HCT116 (cell line): Measurements from ENCODE around the gene SH3PXD2A. TPM values are rescaled to one million over a fixed set of nuclear protein-coding genes. Genes with fewer than 3 reads are reported as not detected.

Experiments used
- ATAC-seq: fragments of 200-7000 bp; cut with Tn5 transposase; 2 replicates; pipeline ENCODE4 v1.9.1; 2020; ENCODE audit warnings: mild to moderate bottlenecking, moderate library complexity
- BruUV-seq: library from RNA; stranded (reverse); fragments of 400-500 nt; replicated peaks from 2 replicates; lab custom pipeline; 2021; lab: Mats Ljungman, UMichigan
- CTCF ChIA-PET: fragments of 300-600 bp; sonication (Branson Sonifier 250); formaldehyde crosslinking; loops from one replicate; lab custom pipeline; 2021; ENCODE audit warnings: antibody characterized with exemption; lab: Charles Lee
- POLR2A ChIA-PET: fragments of 300-600, 350-600 bp; sonication (Branson Sonifier 250); formaldehyde crosslinking; loops from one replicate; lab custom pipeline; 2021; ENCODE audit warnings: antibody characterized with exemption; lab: Charles Lee
- RAD21 ChIA-PET, 2 experiments: fragments of 300-600 bp; sonication (Branson Sonifier 250); formaldehyde crosslinking; loops; one replicate each; lab custom pipeline; 2023; ENCODE audit warnings: low total read pairs in 2 of 2; ENCODE audit not compliant: uncharacterized antibody in 2 of 2, unreplicated experiment in 2 of 2, low non-redundant PET in 1 of 2; lab: Charles Lee
- DNase-seq: peaks from one replicate; pipeline ENCODE4 v3.0.0-alpha.2; 2010; ENCODE audit warnings: low read depth, low spot score
- H2AFZ ChIP-seq: fragments of 200-600 bp; shearing (Covaris generic), sonication (generic); 2 replicates; pipeline ENCODE4 v1.6.1; 2017; ENCODE audit warnings: low read depth, mixed run types, mixed read lengths, antibody characterized with exemption, low read length; ENCODE audit not compliant: poor library complexity, severe bottlenecking
- H3K27ac ChIP-seq: 2 replicates; pipeline ENCODE4 v1.5.1; 2012; ENCODE audit warnings: low read depth, low read length
- H3K27me3 ChIP-seq: fragments of 200-600 bp; sonication (generic); 2 replicates; pipeline ENCODE4 v1.6.1; 2016; ENCODE audit warnings: mixed run types, low read length, mixed read lengths; ENCODE audit not compliant: insufficient read depth
- H3K36me3 ChIP-seq, 2 experiments: fragments of 200-500 bp in 1 of 2; fragments of 200-600 bp in 1 of 2; sonication (Bioruptor generic) in 1 of 2; sonication (generic) in 1 of 2; 2 replicates each; pipeline versions ENCODE4 v1.5.1 to v1.6.1; 2014 to 2016; ENCODE audit warnings: low read length in 2 of 2, inconsistent platforms in 1 of 2, mixed read lengths in 1 of 2, mixed run types in 1 of 2; ENCODE audit not compliant: insufficient read depth in 2 of 2, control insufficient read depth in 1 of 2
- H3K4me1 ChIP-seq, 2 experiments: fragments of 200-600 bp in 1 of 2; sonication (generic) in 1 of 2; 2 replicates each; pipeline versions ENCODE4 v1.5.1 to v1.6.1; 2012 to 2017; ENCODE audit warnings: low read length in 2 of 2, inconsistent platforms in 1 of 2, mild to moderate bottlenecking in 1 of 2, mixed read lengths in 1 of 2, mixed run types in 1 of 2, moderate library complexity in 1 of 2; ENCODE audit not compliant: insufficient read depth in 2 of 2, control insufficient read depth in 1 of 2
- H3K4me2 ChIP-seq: fragments of 200-600 bp; sonication (generic); 2 replicates; pipeline ENCODE4 v1.6.1; 2017; ENCODE audit warnings: mixed run types, low read length, mixed read lengths
- H3K4me3 ChIP-seq, 2 experiments: fragments of 200-600 bp in 1 of 2; sonication (generic) in 1 of 2; replicated peaks in 1 of 2; 2 replicates each; pipeline ENCODE4 v1.5.1; 2011 to 2016; ENCODE audit warnings: low read length in 2 of 2, control low read depth in 1 of 2, low read depth in 1 of 2, mild to moderate bottlenecking in 1 of 2, mixed read lengths in 1 of 2, mixed run types in 1 of 2
- H3K79me2 ChIP-seq: fragments of 200-600 bp; sonication (generic); 2 replicates; pipeline ENCODE4 v1.6.1; 2017; ENCODE audit warnings: mild to moderate bottlenecking, mixed run types, low read length, moderate library complexity, mixed read lengths; ENCODE audit not compliant: insufficient read depth
- H3K9ac ChIP-seq: fragments of 200-600 bp; sonication (generic); 2 replicates; pipeline ENCODE4 v1.6.1; 2016; ENCODE audit warnings: low read length, mixed read lengths
- H3K9me2 ChIP-seq: fragments of 200-600 bp; sonication (generic), shearing (Covaris generic); 2 replicates; pipeline ENCODE4 v1.6.1; 2017; ENCODE audit warnings: mixed run types, mild to moderate bottlenecking, moderate library complexity; ENCODE audit not compliant: insufficient read depth
- H3K9me3 ChIP-seq, 2 experiments: fragments of 200-500 bp in 1 of 2; fragments of 200-600 bp in 1 of 2; sonication (Bioruptor generic) in 1 of 2; sonication (generic) in 1 of 2; 2 replicates each; pipeline ENCODE4 v1.6.1; 2014 to 2017; ENCODE audit warnings: low read length in 2 of 2, mixed read lengths in 2 of 2, inconsistent platforms in 1 of 2, low read depth in 1 of 2, mild to moderate bottlenecking in 1 of 2, mixed run types in 1 of 2, moderate library complexity in 1 of 2; ENCODE audit not compliant: control insufficient read depth in 1 of 2, insufficient read depth in 1 of 2
- H4K20me1 ChIP-seq: fragments of 200-600 bp; sonication (generic), shearing (Covaris generic); 2 replicates; pipeline ENCODE4 v1.6.1; 2017; ENCODE audit warnings: mixed run types, mild to moderate bottlenecking, moderate library complexity; ENCODE audit not compliant: insufficient read depth
- CBX3 ChIP-seq: IDR thresholded peaks from 2 replicates; pipeline ENCODE4 v1.6.1; 2012; ENCODE audit warnings: low read depth
- CTCF ChIP-seq, 3 experiments: fragments of 200-600 bp in 1 of 3; sonication (generic) in 1 of 3; IDR thresholded peaks in 2 of 3; conservative IDR thresholded peaks in 1 of 3; 2 replicates each; pipeline ENCODE4 v1.5.1; 2012 to 2017; ENCODE audit warnings: low read depth in 2 of 3, low read length in 2 of 3, antibody characterized with exemption in 1 of 3, borderline replicate concordance in 1 of 3, control low read depth in 1 of 3, mild to moderate bottlenecking in 1 of 3, mixed read lengths in 1 of 3, mixed run types in 1 of 3, moderate library complexity in 1 of 3; ENCODE audit not compliant: insufficient read depth in 1 of 3
- ELF1 ChIP-seq: IDR thresholded peaks from 2 replicates; pipeline ENCODE4 v1.6.1; 2012; ENCODE audit warnings: low read depth, borderline replicate concordance
- EZH2phosphoT487 ChIP-seq: fragments of 200-600 bp; IDR thresholded peaks from 2 replicates; pipeline ENCODE4 v1.6.1; 2018; ENCODE audit warnings: antibody characterized with exemption, borderline replicate concordance
- JUND ChIP-seq: IDR thresholded peaks from 2 replicates; pipeline ENCODE4 v1.6.1; 2012
- MAX ChIP-seq: IDR thresholded peaks from 2 replicates; pipeline ENCODE4 v1.6.1; 2012
- POLR2A ChIP-seq: IDR thresholded peaks from 2 replicates; pipeline ENCODE4 v1.7.0; 2011; ENCODE audit warnings: borderline replicate concordance; ENCODE audit not compliant: insufficient read depth, insufficient read length; ENCODE audit errors: extremely low read depth
- POLR2AphosphoS5 ChIP-seq: IDR thresholded peaks from 2 replicates; pipeline ENCODE4 v1.6.1; 2011; ENCODE audit warnings: mild to moderate bottlenecking, low read depth, low read length, moderate library complexity
- RAD21 ChIP-seq: IDR thresholded peaks from 2 replicates; pipeline ENCODE4 v1.6.1; 2012; ENCODE audit warnings: low read depth, mild to moderate bottlenecking
- REST ChIP-seq: IDR thresholded peaks from 2 replicates; pipeline ENCODE4 v1.6.1; 2012; ENCODE audit warnings: low read depth
- SIN3A ChIP-seq: IDR thresholded peaks from 2 replicates; pipeline ENCODE4 v1.6.1; 2012; ENCODE audit warnings: low read depth
- SP1 ChIP-seq: IDR thresholded peaks from 2 replicates; pipeline ENCODE4 v1.6.1; 2012; ENCODE audit warnings: low read depth
- SRF ChIP-seq: IDR thresholded peaks from 2 replicates; pipeline ENCODE4 v1.6.1; 2012; ENCODE audit warnings: low read depth
- TCF7L2 ChIP-seq: IDR thresholded peaks from 2 replicates; pipeline ENCODE4 v1.7.0; 2011; ENCODE audit warnings: borderline replicate concordance, inconsistent platforms; ENCODE audit not compliant: insufficient read depth, insufficient read length; ENCODE audit errors: extremely low read depth
- YY1 ChIP-seq: IDR thresholded peaks from 2 replicates; pipeline ENCODE4 v1.6.1; 2011; ENCODE audit warnings: low read length, low read depth, moderate library complexity, mild to moderate bottlenecking; ENCODE audit not compliant: insufficient replicate concordance; ENCODE audit errors: extremely low read depth
- intact Hi-C: fragments of 100-400 bp; cut with micrococcal nuclease; formaldehyde crosslinking; loops from 2 replicates; pipeline ENCODE4 v1.10.0; 2022
- total RNA-seq: library from RNA; stranded (reverse); gene quantifications from one replicate; pipeline ENCODE4 v1.2.1, GENCODE V29; 2021; ENCODE audit not compliant: unreplicated experiment
- TF ChIP-seq, protein P1 (sequence below): IDR thresholded peaks from 2 replicates; pipeline ENCODE4 v1.6.1; 2012

The SH3PXD2A gene
- total RNA-seq, 1 experiment from 2014 or later, result 8.7 TPM

DNA sequence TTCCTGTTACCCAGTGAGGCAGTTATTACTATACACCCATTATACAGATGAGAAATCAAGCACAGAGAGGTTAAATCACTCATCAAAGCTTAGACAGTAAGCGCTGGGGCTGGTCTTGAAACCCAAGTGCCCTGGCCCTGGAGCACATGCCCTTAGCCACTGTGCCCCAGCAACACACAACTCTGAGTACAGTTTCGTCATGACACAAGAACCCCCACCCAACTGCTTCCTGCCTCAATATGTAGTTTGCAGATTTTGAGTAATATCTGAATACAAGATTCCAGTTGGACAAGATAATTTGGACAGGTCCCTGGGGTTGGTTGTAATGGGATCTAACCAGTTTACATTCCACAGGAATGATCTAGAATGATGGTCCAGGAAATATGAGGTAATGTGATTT lies 62.8 kb downstream of the SH3PXD2A start:
- no peaks in the 10 kb centered on the region for H3K9me3 ChIP-seq
- no peak overlapping the region for H2AFZ ChIP-seq
- no peaks in the 10 kb centered on the region for H3K9me2 ChIP-seq
- H3K79me2 ChIP-seq, result no peaks in the 10 kb centered on the region
- H3K9ac ChIP-seq, result no peak overlapping the region
- ATAC-seq (no peak), DNase-seq (no peak)
- no peaks in the 10 kb centered on the region for H4K20me1 ChIP-seq
- H3K4me2 ChIP-seq, result no peak overlapping the region
- ChIA-PET POLR2A (no interaction called here), RAD21 (no interaction called here), CTCF (no interaction called here)
- no TSS peak for BruUV-seq
- intact Hi-C loops, result no loop called here
- no peaks in the 10 kb centered on the region; a peak in 1 of 4 replicates for H3K4me1 ChIP-seq
- H3K36me3 ChIP-seq, result no peaks in the 10 kb centered on the region
- H3K27ac ChIP-seq, result no peak overlapping the region
- TF ChIP-seq JUND (no peak), SRF (no peak), REST (no peak), TCF7L2 (no peak), ELF1 (no peak), SIN3A (no peak), YY1 (no peak), CBX3 (no peak), POLR2A (no peak), RAD21 (no peak), MAX (no peak), SP1 (no peak), CTCF (IDR thresholded peaks at IDR 0.05 in 2 of 3, conservative IDR thresholded peaks at IDR 0.05 in 1 of 3; ENCODE audit: borderline replicate concordance in 1 of 3, insufficient read depth in 1 of 3, low read depth in 2 of 3, low read length in 2 of 3) (no peak), EZH2phosphoT487 (no peak), POLR2AphosphoS5 (no peak)
- TF ChIP-seq, protein P1, sequence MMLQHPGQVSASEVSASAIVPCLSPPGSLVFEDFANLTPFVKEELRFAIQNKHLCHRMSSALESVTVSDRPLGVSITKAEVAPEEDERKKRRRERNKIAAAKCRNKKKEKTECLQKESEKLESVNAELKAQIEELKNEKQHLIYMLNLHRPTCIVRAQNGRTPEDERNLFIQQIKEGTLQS, result no peak
- no peak overlapping the region for H3K4me3 ChIP-seq
- H3K27me3 ChIP-seq, result no peaks in the 10 kb centered on the region
